ENCODE data around the gene RXRA. TPM values are rescaled to one million over a fixed set of nuclear protein-coding genes. Genes with fewer than 3 reads are reported as not detected.
A peak's percentile ranks its signal among the peaks of the same experiment; 100 is the strongest.

Gene RXRA
- total RNA-seq, 2 experiments from 2014 or later = 1.2 to 1.4 TPM

DNA sequence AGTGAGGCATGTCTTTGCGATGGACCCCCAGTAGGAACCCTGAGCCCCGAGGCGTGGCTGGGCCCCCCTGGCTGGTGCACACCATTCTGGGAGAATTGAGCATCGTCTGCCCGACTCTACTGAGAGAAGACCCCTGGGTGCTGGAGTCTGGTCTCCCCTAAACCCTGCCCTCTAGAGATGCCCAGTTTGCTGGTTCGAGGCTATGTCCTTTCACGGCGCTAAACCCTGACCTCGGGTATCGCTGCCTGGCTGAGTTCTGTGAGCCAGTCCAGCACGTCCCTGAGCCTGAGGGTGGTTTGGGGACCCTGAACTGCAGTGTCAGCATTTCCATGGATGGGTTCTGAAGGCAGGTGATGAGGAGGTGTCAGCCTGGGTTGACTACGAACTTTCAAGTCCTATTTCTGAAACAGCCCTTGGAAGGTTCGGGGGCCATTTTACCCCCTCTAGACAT is 128.8 kb downstream of the RXRA start:
- DNase-seq = no peak
- Mint-ChIP-seq H3K27ac (no peak overlapping the region), H3K27me3 (no peaks in the 10 kb centered on the region), H3K4me3 (no peak overlapping the region), H3K4me1 (peaks cover 11% of the 10 kb centered on the region), H3K36me3 (ENCODE audit: low read depth) (no peaks in the 10 kb centered on the region), H3K9me3 (no peaks in the 10 kb centered on the region)
- CTCF ChIA-PET = interaction anchor here (2.3 kb wide), 1 partner anchor 12 kb away, joined by 8 read pairs; no protein-coding TSS in a partner anchor
- POLR2A ChIA-PET = no interaction called here

- no peaks in the 10 kb centered on the region for H3K36me3 Mint-ChIP-seq (ENCODE audit: low read depth)
- ChIA-PET POLR2A (no interaction called here), CTCF (interaction anchor here (1.0 kb wide), 1 partner anchor 16 kb away, joined by 3 read pairs; no protein-coding TSS in a partner anchor)
- DNase-seq = no peak
- no peak overlapping the region for H3K4me3 Mint-ChIP-seq
- peaks cover 11% of the 10 kb centered on the region for H3K4me1 Mint-ChIP-seq
- H3K27me3 Mint-ChIP-seq = no peaks in the 10 kb centered on the region
- no peaks in the 10 kb centered on the region for H3K9me3 Mint-ChIP-seq
- H3K27ac Mint-ChIP-seq = peak overlapping the region; percentile 25
Observed at GRCh38 chr9:134455537-134455933, 129.3 kb downstream of the RXRA start.

- Mint-ChIP-seq H3K36me3 (ENCODE audit: low read depth) (no peaks in the 10 kb centered on the region), H3K4me1 (peaks cover 11% of the 10 kb centered on the region), H3K4me3 (peak overlapping the region; percentile 4), H3K9me3 (no peaks in the 10 kb centered on the region), H3K27me3 (no peaks in the 10 kb centered on the region), H3K27ac (peak overlapping the region; percentile 84)
- POLR2A ChIA-PET = interaction anchor here (0.7 kb wide), 1 partner anchor 291 kb away, joined by 4 read pairs; no protein-coding TSS in a partner anchor
- DNase-seq = peak; percentile 57
- CTCF ChIA-PET = interaction anchor here (0.6 to 1.0 kb wide), 3 partner anchors 16 to 1616 kb away, joined by 3 read pairs; no protein-coding TSS in a partner anchor
Observed at GRCh38 chr9:134455934-134456755, 129.9 kb downstream of the RXRA start.

GRCh38 chr9:134456756-134457305 is 130.6 kb downstream of the RXRA start:
- H3K27me3 Mint-ChIP-seq = no peaks in the 10 kb centered on the region
- no peaks in the 10 kb centered on the region for H3K36me3 Mint-ChIP-seq (ENCODE audit: low read depth)
- ChIA-PET CTCF (interaction anchor here (0.6 to 1.0 kb wide), 3 partner anchors 50 to 1617 kb away, joined by 3 to 4 read pairs (median 3); no protein-coding TSS in a partner anchor), POLR2A (interaction anchor here (0.7 kb wide), 1 partner anchor 292 kb away, joined by 4 read pairs; no protein-coding TSS in a partner anchor)
- H3K4me3 Mint-ChIP-seq = peak overlapping the region; percentile 4
- no peak for DNase-seq
- H3K4me1 Mint-ChIP-seq = peaks cover 11% of the 10 kb centered on the region
- H3K9me3 Mint-ChIP-seq = no peaks in the 10 kb centered on the region
- H3K27ac Mint-ChIP-seq = peak overlapping the region; percentile 84

DNA sequence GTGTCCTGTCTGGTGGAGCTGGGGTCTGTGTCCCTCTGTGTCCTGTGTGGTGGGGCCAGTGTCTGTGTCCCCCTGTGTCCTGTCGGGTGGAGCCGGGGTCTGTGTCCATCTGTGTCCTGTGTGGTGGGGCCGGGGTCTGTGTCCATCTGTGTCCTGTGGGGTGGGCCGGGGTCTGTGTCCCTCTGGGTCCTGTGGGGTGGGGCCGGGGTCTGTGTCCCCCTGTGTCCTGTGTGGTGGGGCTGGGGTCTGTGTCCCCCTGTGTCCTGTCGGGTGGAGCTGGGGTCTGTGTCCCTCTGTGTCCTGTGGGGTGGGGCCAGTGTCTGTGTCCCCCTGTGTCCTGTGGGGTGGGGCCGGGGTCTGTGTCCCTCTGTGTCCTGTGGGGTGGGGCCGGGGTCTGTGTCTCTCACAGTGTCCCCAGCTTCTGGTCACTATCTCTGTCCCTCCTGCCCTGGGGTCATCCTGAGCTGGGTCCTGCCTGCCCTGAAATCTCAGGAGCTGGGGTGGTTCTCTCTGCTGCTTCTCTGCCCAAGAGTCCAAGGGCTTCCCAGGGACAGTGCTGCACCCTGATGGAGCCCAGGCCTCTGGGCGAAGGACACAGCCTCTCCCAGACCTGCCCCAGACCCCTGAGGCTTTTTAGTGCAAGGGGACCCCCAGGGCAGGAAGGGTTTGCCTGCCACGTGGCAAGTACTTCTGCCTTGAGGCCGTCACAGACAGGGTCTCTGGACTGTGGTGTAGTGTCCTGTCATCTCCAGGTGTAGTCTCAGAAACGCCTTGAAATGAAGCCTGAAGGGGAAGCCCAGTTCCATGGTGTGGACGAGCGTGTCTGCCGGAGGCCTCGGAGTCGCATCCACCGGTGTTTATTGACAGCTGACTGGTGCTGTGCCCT is 131.3 kb downstream of the RXRA start:
- ChIA-PET CTCF (interaction anchor here (1.0 kb wide), 1 partner anchor 50 kb away, joined by 4 read pairs; no protein-coding TSS in a partner anchor), POLR2A (no interaction called here)
- peak overlapping the region; percentile 25 for H3K27ac Mint-ChIP-seq

GRCh38 chr9:134458207-134459108 is 132.2 kb downstream of the RXRA start:
- ChIA-PET POLR2A (no interaction called here), CTCF (no interaction called here)
- Mint-ChIP-seq H3K4me1 (peaks cover 11% of the 10 kb centered on the region), H3K27ac (no peak overlapping the region), H3K4me3 (no peak overlapping the region), H3K9me3 (no peaks in the 10 kb centered on the region), H3K36me3 (ENCODE audit: low read depth) (no peaks in the 10 kb centered on the region), H3K27me3 (no peaks in the 10 kb centered on the region)
- DNase-seq = no peak

More for the DNA sequence above, 131.3 kb downstream of the RXRA start:
- no peak overlapping the region for H3K4me3 Mint-ChIP-seq
- DNase-seq = no peak
- H3K36me3 Mint-ChIP-seq (ENCODE audit: low read depth) = no peaks in the 10 kb centered on the region
- H3K4me1 Mint-ChIP-seq = peaks cover 11% of the 10 kb centered on the region
- no peaks in the 10 kb centered on the region for H3K27me3 Mint-ChIP-seq
- no peaks in the 10 kb centered on the region for H3K9me3 Mint-ChIP-seq

GRCh38 chr9:134459164-134459563 is 132.9 kb downstream of the RXRA start:
- no peak for DNase-seq
- ChIA-PET CTCF (no interaction called here), POLR2A (no interaction called here)
- Mint-ChIP-seq H3K27ac (no peak overlapping the region), H3K4me3 (no peak overlapping the region), H3K36me3 (ENCODE audit: low read depth) (no peaks in the 10 kb centered on the region), H3K4me1 (peaks cover 11% of the 10 kb centered on the region), H3K27me3 (no peaks in the 10 kb centered on the region), H3K9me3 (no peaks in the 10 kb centered on the region)

- DNase-seq = no peak
Observed at GRCh38 chr9:134459573-134459972, 133.3 kb downstream of the RXRA start.

DNA sequence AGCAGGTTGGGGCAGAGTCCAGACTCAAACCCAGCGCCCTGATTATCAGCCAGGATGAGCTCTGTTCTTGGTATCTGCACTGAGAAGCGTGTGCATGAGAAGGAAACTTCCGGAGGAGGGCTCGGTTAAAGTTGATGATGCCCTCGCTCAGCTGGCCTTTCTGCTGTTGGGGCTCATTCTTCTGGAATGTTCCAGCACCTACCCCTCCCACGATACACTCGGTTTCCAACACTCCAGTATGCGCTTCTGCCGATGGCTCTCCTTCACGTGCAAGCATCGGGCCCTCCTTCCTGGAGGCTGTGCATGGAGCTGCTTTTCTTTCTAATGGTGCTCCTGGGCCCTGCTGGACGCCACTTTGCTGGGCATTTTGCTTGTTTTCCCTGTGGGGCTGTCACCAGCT is 134.0 kb downstream of the RXRA start:
- Mint-ChIP-seq H3K36me3 (ENCODE audit: low read depth) (no peaks in the 10 kb centered on the region), H3K27me3 (no peaks in the 10 kb centered on the region), H3K4me3 (no peak overlapping the region), H3K4me1 (peaks cover 11% of the 10 kb centered on the region), H3K27ac (no peak overlapping the region), H3K9me3 (no peaks in the 10 kb centered on the region)
- DNase-seq = no peak
- ChIA-PET CTCF (interaction anchor here (0.6 to 2.0 kb wide), 2 partner anchors 10 to 272 kb away, joined by 3 to 7 read pairs; no protein-coding TSS in a partner anchor), POLR2A (no interaction called here)

More at GRCh38 chr9:134459573-134459972, 133.3 kb downstream of the RXRA start:
- Mint-ChIP-seq H3K36me3 (ENCODE audit: low read depth) (no peaks in the 10 kb centered on the region), H3K4me3 (no peak overlapping the region), H3K9me3 (no peaks in the 10 kb centered on the region), H3K27ac (no peak overlapping the region), H3K4me1 (peaks cover 11% of the 10 kb centered on the region), H3K27me3 (no peaks in the 10 kb centered on the region)
- ChIA-PET CTCF (interaction anchor here (2.0 kb wide), 1 partner anchor 10 kb away, joined by 7 read pairs; no protein-coding TSS in a partner anchor), POLR2A (no interaction called here)

GRCh38 chr9:134460896-134461295 is 134.6 kb downstream of the RXRA start:
- ChIA-PET POLR2A (no interaction called here), CTCF (interaction anchor here (0.6 to 2.0 kb wide), 2 partner anchors 11 to 273 kb away, joined by 3 to 7 read pairs; no protein-coding TSS in a partner anchor)
- H3K4me1 Mint-ChIP-seq = peaks cover 9% of the 10 kb centered on the region
- no peaks in the 10 kb centered on the region for H3K27me3 Mint-ChIP-seq
- DNase-seq = no peak
- H3K9me3 Mint-ChIP-seq = no peaks in the 10 kb centered on the region
- no peak overlapping the region for H3K4me3 Mint-ChIP-seq
- no peaks in the 10 kb centered on the region for H3K36me3 Mint-ChIP-seq (ENCODE audit: low read depth)
- no peak overlapping the region for H3K27ac Mint-ChIP-seq

DNA sequence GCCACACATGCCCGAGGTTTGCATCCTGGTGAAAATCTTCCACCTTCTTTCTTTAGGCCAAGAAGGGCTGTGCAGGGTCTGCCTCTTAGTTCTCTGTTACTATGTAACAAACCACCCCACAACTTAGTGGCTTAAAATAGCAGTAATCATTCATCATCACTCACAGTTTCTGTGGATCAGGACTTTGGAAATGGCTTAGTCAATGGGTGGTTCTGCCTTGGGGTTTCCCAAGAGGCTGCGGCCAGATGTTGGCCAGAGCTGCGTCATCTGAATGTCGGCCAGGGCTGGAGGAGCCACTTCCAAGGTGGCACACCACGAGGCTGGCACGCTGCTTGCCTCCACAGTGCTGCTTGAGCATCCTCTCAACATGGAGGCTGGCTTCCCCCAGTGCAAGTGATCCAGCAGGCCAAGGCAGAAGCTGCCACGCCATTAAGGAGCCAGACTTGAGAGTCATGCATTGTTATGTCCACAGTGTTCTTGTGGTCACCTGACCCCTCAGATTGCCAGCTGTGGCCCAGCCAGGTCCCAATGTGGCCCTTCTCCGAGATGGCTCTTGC is 135.2 kb downstream of the RXRA start:
- Mint-ChIP-seq H3K9me3 (no peaks in the 10 kb centered on the region), H3K27me3 (no peaks in the 10 kb centered on the region), H3K27ac (no peak overlapping the region), H3K36me3 (ENCODE audit: low read depth) (no peaks in the 10 kb centered on the region), H3K4me1 (peaks cover 4% of the 10 kb centered on the region), H3K4me3 (no peak overlapping the region)
- ChIA-PET CTCF (interaction anchor here (1.0 to 2.0 kb wide), 2 partner anchors 12 to 290 kb away, joined by 3 to 7 read pairs; no protein-coding TSS in a partner anchor), POLR2A (no interaction called here)
- no peak for DNase-seq
